IPS-20b (cell line): Measurements from ENCODE around the gene RIMS3.
"Not testable (repeated sequence)": the region's sequence is repeated elsewhere in the genome, so short reads cannot be mapped to it uniquely, and the experiment has no call there.

ENCODE experiments used
- H3K27ac ChIP-seq: one replicate; pipeline ENCODE4 v1.5.1; 2013; ENCODE audit warnings: low read length
- H3K27me3 ChIP-seq: 2 replicates; pipeline ENCODE4 v1.6.1; 2013; ENCODE audit warnings: mild to moderate bottlenecking, low read length, inconsistent platforms; ENCODE audit not compliant: insufficient read depth
- H3K36me3 ChIP-seq: 2 replicates; pipeline ENCODE4 v1.6.1; 2013; ENCODE audit warnings: low read depth, mild to moderate bottlenecking, inconsistent platforms, low read length, moderate library complexity; ENCODE audit not compliant: insufficient read depth
- H3K4me1 ChIP-seq: 2 replicates; pipeline ENCODE4 v1.6.1; 2013; ENCODE audit warnings: mild to moderate bottlenecking, control low read depth, inconsistent platforms, low read length, moderate library complexity; ENCODE audit not compliant: insufficient read depth
- H3K4me3 ChIP-seq: 2 replicates; pipeline ENCODE4 v1.5.1; 2013; ENCODE audit warnings: mild to moderate bottlenecking, low read length, inconsistent platforms
- H3K9ac ChIP-seq: 2 replicates; pipeline ENCODE4 v1.6.1; 2013; ENCODE audit warnings: low read depth, mild to moderate bottlenecking, inconsistent platforms, low read length, moderate library complexity
- H3K9me3 ChIP-seq: 2 replicates; pipeline ENCODE4 v1.6.1; 2013; ENCODE audit warnings: mild to moderate bottlenecking, low read depth, low read length, inconsistent platforms; ENCODE audit not compliant: insufficient read depth

The RIMS3 gene

DNA sequence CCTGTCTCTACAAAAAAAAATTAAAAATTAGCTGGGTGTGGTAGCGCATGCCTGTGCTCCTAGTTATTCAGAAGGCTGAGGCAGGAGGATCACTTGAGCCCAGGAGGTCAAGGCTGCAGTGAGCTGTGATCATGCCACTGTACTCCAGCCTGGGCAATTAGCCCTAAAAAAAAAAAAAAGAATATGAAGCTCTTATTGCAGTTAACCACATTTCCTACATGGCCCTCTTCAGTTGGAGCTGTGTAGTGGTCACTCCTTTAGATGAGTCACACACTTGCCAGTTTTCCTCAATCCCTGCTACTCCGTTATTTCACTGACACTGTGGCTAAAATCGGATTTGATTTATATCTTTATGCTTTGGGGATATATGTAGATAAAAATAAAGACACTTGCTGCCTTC is 37.8 kb upstream of the RIMS3 start:
- no peaks in the 10 kb centered on the region for H3K9me3 ChIP-seq
- no peaks in the 10 kb centered on the region for H3K27me3 ChIP-seq
- H3K27ac ChIP-seq, result no peak overlapping the region
- no peak overlapping the region for H3K4me3 ChIP-seq
- H3K36me3 ChIP-seq, result no peaks in the 10 kb centered on the region
- no peak overlapping the region for H3K9ac ChIP-seq
- peaks cover 8% of the 10 kb centered on the region; the same call in 1 of the 2 replicates for H3K4me1 ChIP-seq

DNA sequence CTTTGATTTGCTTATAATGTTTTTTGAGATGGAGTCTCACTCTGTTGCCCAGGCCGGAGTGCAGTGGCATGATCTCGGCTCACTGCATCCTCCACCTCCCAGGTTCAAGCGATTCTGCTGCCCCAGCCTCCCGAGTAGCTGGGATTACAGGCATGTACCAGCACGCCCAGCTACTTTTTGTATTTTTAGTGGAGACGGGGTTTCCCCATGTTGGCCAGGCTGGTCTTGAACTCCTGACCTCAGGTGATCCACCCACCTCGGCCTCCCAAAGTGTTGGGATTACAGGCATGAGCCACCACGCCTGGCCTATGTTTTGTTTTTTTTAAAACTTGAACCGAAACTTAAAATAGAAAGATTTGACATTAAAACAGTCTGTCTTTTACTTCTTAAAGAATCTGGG is 37.3 kb upstream of the RIMS3 start:
- not testable (repeated sequence) for H3K4me3 ChIP-seq, H3K9me3 ChIP-seq, H3K9ac ChIP-seq, H3K36me3 ChIP-seq, H3K27ac ChIP-seq, H3K4me1 ChIP-seq, H3K27me3 ChIP-seq

DNA sequence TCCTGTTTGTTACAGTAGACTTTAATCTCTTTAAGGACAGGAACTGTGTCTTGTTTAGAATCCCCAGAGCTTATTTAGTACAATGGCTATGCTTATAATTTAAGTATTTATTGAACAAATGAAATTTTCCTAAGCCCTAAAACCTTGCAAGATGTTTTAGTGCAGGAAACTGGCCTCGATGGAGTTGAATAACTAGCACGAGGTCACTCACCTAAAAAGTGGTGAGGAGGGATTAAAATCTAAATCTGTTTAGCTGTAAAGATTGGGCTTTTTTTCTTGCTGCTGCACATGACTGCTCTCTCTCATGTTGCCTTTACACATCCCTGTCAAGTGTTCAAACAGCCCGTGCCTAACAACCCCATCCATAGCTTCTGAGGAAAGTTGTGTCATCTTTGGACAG is 36.2 kb upstream of the RIMS3 start:
- H3K4me1 ChIP-seq, result peaks cover 4% of the 10 kb centered on the region; the same call in 1 of the 2 replicates
- H3K27me3 ChIP-seq, result no peaks in the 10 kb centered on the region
- no peak overlapping the region for H3K27ac ChIP-seq
- H3K4me3 ChIP-seq, result no peak overlapping the region
- H3K9ac ChIP-seq, result no peak overlapping the region
- H3K9me3 ChIP-seq, result no peaks in the 10 kb centered on the region
- H3K36me3 ChIP-seq, result no peaks in the 10 kb centered on the region

DNA sequence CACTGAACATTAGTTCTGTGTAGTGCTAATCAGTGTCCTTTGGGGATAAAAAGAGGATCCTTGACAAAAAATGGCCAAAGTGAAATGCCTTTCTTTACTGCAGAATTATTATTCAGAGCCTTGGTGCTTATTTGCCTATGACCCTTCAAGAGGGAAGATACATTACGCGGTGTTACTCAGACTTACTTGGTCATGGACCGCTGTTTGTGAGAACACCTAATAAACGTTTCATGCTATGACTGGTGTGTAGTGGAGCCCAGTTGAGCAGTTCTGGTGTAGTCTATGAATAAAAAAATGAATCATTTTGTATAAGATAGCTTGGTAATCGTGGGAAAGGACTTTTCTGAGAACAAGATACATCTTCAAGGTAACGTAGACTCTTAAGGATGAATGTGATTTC is 34.3 kb upstream of the RIMS3 start:
- no peak overlapping the region for H3K4me3 ChIP-seq
- H3K4me1 ChIP-seq, result peaks cover 8% of the 10 kb centered on the region
- H3K27me3 ChIP-seq, result no peaks in the 10 kb centered on the region
- H3K9ac ChIP-seq, result no peak overlapping the region
- no peaks in the 10 kb centered on the region for H3K36me3 ChIP-seq
- no peaks in the 10 kb centered on the region for H3K9me3 ChIP-seq
- no peak overlapping the region for H3K27ac ChIP-seq

DNA sequence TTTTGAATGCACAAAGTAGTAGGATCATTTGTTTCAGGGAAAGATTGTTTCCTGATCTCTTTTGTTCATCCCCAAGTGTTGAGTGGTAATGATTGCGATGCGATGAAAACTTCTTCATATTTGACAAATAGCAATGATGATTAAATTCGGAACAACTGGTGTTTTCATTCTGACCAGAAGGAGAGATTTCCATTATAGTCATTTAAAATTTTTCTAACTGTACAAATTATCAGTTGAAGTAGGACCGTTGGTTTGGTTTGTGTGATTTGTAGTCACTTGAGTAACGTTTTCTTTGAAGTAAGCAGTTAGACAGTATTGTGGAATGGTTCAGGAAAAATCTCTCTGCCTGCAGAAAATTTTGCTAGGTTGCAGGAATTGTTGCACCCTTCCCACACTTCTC is 32.0 kb upstream of the RIMS3 start:
- no peaks in the 10 kb centered on the region for H3K27me3 ChIP-seq
- H3K36me3 ChIP-seq, result no peaks in the 10 kb centered on the region
- peaks cover 13% of the 10 kb centered on the region for H3K4me1 ChIP-seq
- H3K4me3 ChIP-seq, result no peak overlapping the region
- H3K27ac ChIP-seq, result no peak overlapping the region
- H3K9ac ChIP-seq, result no peak overlapping the region
- no peaks in the 10 kb centered on the region for H3K9me3 ChIP-seq

DNA sequence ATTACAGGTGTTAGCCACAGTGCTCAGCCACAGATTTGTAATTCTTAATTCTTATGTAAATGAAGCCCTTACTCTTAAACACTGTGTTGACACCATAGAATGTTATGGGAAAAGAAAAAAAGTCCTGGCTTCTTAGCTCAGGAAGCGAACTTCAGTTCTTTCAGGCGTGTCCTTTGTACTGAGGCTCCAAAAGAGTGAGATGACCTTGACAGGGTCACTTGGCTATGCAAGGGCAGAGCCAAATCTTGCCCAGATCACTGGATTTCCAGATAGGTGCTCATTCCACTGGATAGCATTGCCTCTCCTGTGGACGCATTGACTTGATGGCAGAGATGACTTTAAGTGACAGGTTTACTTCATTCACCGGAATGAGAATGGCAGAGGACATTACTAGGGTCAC is 30.8 kb upstream of the RIMS3 start:
- H3K9ac ChIP-seq, result peak overlapping the region; percentile 19; the same call in 1 of the 2 replicates

DNA sequence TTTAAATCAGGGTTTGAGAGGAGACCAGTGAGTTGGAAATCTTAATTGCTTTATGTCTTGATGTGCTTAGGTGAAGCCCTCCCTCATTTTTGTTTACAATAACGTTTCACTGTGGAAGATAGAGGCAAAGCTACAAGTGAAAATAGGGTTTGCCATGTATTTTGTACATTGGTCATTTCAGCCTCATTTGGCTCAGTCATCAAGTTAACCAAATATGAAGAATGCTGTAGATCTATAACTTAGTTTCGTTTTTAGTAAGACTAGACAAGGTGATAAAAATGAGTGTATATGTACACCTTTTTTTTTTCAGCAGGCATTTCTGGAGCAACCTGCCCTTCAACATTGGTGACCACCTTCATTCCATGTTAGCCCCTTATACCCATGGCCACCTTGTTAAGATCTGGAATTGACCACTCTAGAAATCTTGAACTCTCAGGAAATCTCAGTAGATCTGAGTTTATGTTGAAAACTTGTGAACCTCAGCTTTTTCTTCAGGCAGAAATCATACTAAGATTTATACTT is 28.9 kb upstream of the RIMS3 start:
- Histone ChIP-seq H3K4me1 (peaks cover 21% of the 10 kb centered on the region), H3K27me3 (no peaks in the 10 kb centered on the region), H3K9ac (no peak overlapping the region), H3K4me3 (no peak overlapping the region), H3K9me3 (no peaks in the 10 kb centered on the region), H3K27ac (no peak overlapping the region), H3K36me3 (no peaks in the 10 kb centered on the region; the same call in 1 of the 2 replicates)

More for the DNA sequence above, 30.8 kb upstream of the RIMS3 start:
- Histone ChIP-seq H3K4me3 (no peak overlapping the region), H3K9me3 (no peaks in the 10 kb centered on the region), H3K27ac (no peak overlapping the region), H3K4me1 (peaks cover 13% of the 10 kb centered on the region), H3K27me3 (no peaks in the 10 kb centered on the region), H3K36me3 (no peaks in the 10 kb centered on the region)

DNA sequence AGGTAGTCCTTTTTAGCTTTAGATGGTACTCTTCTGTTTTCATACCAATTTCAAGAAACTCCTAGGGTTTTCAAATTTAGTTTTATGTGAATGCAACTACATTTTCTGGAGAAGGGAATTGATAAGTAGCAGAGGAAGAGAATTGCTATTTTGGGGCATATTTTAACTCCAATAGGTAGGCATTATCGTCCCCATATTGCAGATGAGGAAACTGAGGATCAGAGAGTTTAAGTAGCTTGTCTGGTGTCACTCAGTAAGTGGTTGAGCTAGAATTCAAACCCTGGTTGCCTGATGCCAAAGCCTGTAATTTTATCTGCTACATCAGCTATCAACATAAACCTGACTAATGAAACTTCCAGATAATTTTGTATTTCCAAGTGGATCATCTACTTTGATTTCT is 27.9 kb upstream of the RIMS3 start:
- H3K27me3 ChIP-seq, result no peaks in the 10 kb centered on the region
- H3K27ac ChIP-seq, result no peak overlapping the region
- H3K4me3 ChIP-seq, result peak overlapping the region; percentile 81
- peak overlapping the region; percentile 98; the same call in 1 of the 2 replicates for H3K9ac ChIP-seq
- peaks cover 21% of the 10 kb centered on the region for H3K4me1 ChIP-seq
- H3K9me3 ChIP-seq, result no peaks in the 10 kb centered on the region
- peaks cover 4% of the 10 kb centered on the region; the same call in 1 of the 2 replicates for H3K36me3 ChIP-seq

DNA sequence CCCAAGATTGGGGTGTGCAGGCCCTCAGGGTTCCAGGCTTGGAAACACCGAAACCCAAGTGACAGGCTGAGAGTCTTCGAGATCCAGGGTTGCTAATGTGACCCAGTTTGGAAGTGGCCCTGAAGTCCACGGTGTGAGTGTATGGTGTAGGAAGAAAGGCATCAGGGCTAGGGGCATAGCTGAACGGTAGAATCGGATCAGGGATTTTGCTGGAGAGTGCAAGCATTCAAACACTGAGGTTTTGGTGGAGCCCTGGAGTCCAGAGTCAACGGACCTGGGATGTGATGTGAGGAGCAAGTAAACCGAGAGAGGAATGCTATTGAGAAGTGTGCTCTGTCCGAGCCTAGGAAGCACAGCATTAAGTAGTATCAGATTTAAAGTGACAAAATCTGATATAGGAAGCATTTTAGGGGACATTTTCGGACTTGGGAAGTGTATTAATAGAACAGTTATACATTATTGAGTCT is 27.0 kb upstream of the RIMS3 start:
- Histone ChIP-seq H3K9me3 (no peaks in the 10 kb centered on the region), H3K4me1 (peaks cover 21% of the 10 kb centered on the region), H3K27ac (peak overlapping the region; percentile 28)

DNA sequence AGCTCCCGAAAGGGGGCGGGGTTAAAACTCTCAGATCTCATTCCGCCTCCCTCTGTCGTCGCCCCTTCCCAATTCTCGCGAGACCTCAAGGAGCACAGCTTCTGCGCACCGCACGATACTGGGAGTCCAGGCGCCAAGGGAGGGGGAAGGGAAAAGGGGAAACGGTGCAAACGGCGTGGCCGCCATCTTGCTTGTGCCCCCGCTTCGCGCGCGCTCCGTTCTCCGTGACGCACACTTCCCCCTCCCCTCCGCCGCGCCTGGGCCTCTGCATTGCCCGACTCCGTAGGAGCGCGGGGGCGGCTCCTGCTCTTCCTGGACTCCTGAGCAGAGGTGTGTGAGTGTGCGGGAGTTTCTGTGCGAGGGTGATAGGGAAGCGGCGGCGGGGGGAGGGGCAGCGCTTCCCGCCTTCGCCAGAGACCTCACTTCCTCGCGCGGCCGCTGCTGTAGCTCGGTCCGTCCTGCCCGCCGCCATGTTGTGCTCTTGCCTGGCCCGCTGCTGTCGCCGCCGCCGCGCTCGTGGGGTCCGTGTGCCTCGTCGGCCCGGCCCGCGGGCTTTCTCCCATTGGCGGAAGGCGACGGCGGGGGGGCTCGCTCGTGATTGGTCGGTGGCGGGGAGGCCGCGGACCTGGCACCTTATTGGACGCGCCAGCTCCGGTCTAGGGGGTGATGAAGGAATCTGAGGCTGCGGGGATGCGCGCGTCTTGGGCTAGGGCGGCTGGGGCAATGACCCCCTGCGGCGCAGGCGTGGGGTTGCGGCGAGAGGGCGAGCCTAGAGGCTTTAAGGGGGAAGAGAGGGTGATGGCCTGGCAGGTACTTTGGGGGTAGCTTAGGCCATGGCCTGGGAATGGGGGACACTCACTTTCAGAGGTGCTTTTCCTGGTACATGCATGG is 26.3 kb upstream of the RIMS3 start, which contains the start of gene NFYC:
TSS of gene NFYC (plus strand) at position 167 of the 891 bp plus-strand sequence. CDS start 47,140 bp downstream, outside the sequence.
- H3K36me3 ChIP-seq, result peaks cover 8% of the 10 kb centered on the region; the same call in 1 of the 2 replicates
- H3K9ac ChIP-seq, result peak within 1 kb of the TSS; percentile 98
- no peaks in the 10 kb centered on the region for H3K27me3 ChIP-seq
- peaks cover 21% of the 10 kb centered on the region for H3K4me1 ChIP-seq
- H3K4me3 ChIP-seq, result peak within 1 kb of the TSS; percentile 81
- peak within 1 kb of the TSS; percentile 97 for H3K27ac ChIP-seq
- H3K9me3 ChIP-seq, result no peaks in the 10 kb centered on the region

More for the DNA sequence above, 27.0 kb upstream of the RIMS3 start:
- H3K27me3 ChIP-seq, result no peaks in the 10 kb centered on the region
- H3K4me3 ChIP-seq, result peak overlapping the region; percentile 81
- H3K36me3 ChIP-seq, result peaks cover 4% of the 10 kb centered on the region; the same call in 1 of the 2 replicates
- H3K9ac ChIP-seq, result peak overlapping the region; percentile 98

DNA sequence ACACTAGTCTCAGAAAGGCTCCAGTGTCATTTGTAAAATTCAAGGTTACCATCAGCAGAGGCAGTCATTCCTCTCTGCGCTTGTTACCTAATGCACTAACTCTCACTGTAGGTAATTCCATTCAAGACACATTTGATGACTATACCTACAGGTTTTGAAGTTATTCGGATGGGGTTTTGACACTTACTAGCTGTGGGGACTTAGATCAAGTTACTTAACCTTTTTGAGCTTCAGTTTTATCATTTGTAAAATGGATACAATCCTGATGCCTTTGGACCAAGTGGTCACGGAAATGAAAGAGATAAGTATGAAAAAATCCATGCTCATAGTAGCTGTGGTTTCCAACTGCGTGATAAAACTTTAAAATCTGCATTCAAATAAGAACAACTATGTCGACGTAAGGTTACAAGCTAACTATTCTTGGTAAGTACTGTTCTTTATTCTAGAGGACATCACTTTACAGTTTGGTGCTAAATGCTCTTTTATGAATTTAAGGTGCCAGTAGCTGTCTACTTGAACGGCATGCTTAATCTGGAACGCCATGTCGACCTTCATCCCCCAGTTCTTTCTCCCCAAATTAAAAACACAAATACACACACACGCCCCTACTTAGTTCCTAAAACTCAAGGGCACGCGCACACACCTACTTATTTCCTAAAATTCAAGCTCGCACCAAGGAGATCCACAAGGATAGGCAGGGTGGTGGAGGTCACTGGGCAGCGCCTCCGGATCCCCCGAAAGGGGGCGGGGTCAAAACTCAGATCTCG is 25.5 kb upstream of the RIMS3 start:
- H3K9me3 ChIP-seq, result no peaks in the 10 kb centered on the region
- H3K4me3 ChIP-seq, result peak overlapping the region; percentile 81
- peak overlapping the region; percentile 97 for H3K27ac ChIP-seq
- peaks cover 18% of the 10 kb centered on the region for H3K4me1 ChIP-seq
- H3K27me3 ChIP-seq, result no peaks in the 10 kb centered on the region
- peaks cover 15% of the 10 kb centered on the region; the same call in 1 of the 2 replicates for H3K36me3 ChIP-seq
- H3K9ac ChIP-seq, result peak overlapping the region; percentile 98
